Measurements from ENCODE around the gene CNNM4.

GRCh38 chr2:96739633-96740428 is 20.9 kb upstream of the CNNM4 start, which contains the start of gene LMAN2L:
- TF ChIP-seq CTCF (IDR thresholded peaks at IDR 0.05) (peak in 1 of 5 experiments; percentile 36), POLR2AphosphoS5 (IDR thresholded peaks at IDR 0.05) (peak; percentile 13 to 39 (median 39)), POLR2A (IDR thresholded peaks at IDR 0.05) (peak; percentile 57)
